Fibroblast of skin of right biceps (primary cell): ENCODE data around the gene SHMT1.

Experiments used
- DNase-seq: peaks from one replicate; pipeline ENCODE4 v3.0.0-alpha.2; 2013

SHMT1 gene

DNA sequence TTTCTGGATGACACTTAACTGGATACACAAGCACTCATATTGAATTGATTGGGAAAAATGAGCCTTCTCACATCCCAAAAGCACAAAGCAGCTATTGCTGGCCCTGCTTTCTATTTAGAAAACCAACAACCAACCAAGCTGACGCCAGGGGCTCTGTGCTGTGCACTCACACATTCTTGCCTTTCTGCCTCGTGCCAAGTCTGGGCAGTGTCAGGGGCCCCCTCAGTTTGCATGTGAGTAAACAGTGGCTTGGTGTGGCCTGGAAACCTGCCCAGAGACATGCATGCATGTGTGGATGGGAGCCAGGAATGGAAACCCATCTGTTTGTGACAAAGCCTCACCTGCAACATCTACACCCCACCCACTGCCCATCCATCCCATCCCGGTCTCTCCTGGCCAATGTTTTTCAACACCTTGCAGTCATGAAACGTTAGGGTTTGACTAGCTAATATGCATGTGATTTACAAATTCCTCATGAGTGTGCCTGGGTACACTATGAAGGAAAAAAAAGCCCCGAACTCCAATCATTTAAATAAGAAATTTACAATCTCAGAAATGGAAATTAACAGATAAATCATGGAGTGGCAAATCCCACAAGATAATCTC lies 82.5 kb downstream of the SHMT1 start:
- DNase-seq, result no peak

GRCh38 chr17:18280249-18280648 lies 83.1 kb downstream of the SHMT1 start:
- no peak for DNase-seq

- no peak for DNase-seq
These were observed 84.5 kb downstream of the SHMT1 start for GRCh38 chr17:18278867-18279266.
